Measurements from ENCODE around the gene TMEM167B.

Gene TMEM167B

GRCh38 chr1:109080441-109081082 is 10.0 kb upstream of the TMEM167B start:
- H3K36me3 ChIP-seq (ENCODE audit: control insufficient read depth in 1 of 2, insufficient read depth in 2 of 2, low read length in 2 of 2) = no peaks in the 10 kb centered on the region
- no peak overlapping the region for H3K4me3 ChIP-seq (ENCODE audit: low read depth in 1 of 2, low read length in 2 of 2)
- H3K27ac ChIP-seq (ENCODE audit: low read depth, low read length) = no peak overlapping the region
- H3K27me3 ChIP-seq (ENCODE audit: control insufficient read depth in 1 of 2, insufficient read depth in 2 of 2, low read length in 2 of 2) = no peaks in the 10 kb centered on the region
- H3K9me3 ChIP-seq (ENCODE audit: control insufficient read depth in 1 of 2, low read length in 2 of 2) = no peaks in the 10 kb centered on the region
- no peak overlapping the region for H3K9ac ChIP-seq (ENCODE audit: low read depth in 1 of 2, low read length in 2 of 2)
- H3K4me1 ChIP-seq (ENCODE audit: control insufficient read depth in 1 of 2, insufficient read depth in 2 of 2, low read length in 2 of 2) = peaks cover 8 to 16% of the 10 kb centered on the region in 2 donors

DNA sequence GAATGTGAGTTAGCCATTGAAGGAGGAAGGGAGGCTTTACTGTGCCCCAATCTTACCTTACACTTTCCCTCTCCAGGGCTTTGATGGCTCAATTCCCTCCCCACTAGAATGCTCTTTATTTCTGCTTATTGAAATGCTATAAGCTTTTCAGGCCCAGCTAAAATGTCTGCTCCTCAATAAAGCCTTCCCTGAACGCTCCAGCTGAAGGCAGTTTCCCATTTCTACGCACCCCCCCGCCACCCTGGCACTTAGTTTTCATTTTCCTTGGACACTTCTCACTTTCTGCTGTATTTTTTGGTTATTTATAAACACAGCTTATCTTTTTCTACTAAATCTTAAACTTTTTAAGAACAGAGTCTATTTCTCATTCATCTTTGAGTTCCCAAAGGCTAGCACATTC is 7.1 kb upstream of the TMEM167B start:
- no peak overlapping the region for H3K4me3 ChIP-seq (ENCODE audit: low read depth in 1 of 2, low read length in 2 of 2)
- H3K36me3 ChIP-seq (ENCODE audit: control insufficient read depth in 1 of 2, insufficient read depth in 2 of 2, low read length in 2 of 2) = no peaks in the 10 kb centered on the region

DNA sequence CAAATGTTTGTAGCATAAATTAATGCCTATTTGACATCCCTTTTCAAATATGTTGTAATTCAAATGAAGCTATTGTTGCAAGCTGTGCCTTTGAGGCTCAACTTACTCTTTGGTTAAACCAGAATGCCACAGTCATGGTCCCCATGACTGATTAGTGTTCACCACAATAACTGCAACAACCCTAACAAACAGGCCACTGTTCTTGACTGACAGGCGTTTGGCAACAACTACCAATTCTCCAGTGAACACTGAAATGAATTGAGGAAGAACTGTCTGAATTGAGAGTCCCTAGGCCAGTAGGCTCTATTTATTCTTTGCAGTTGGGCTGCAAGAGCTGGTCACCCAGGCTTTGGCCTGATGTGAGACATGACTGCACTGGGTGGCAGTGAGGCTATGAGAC is 6.6 kb upstream of the TMEM167B start:
- H3K4me3 ChIP-seq (ENCODE audit: low read depth in 1 of 2, low read length in 2 of 2) = no peak overlapping the region
- no peak overlapping the region for H3K9ac ChIP-seq (ENCODE audit: low read depth in 1 of 2, low read length in 2 of 2)
- H3K9me3 ChIP-seq (ENCODE audit: control insufficient read depth in 1 of 2, low read length in 2 of 2) = no peaks in the 10 kb centered on the region
- no peak overlapping the region for H3K27ac ChIP-seq (ENCODE audit: low read depth, low read length)
- no peaks in the 10 kb centered on the region for H3K36me3 ChIP-seq (ENCODE audit: control insufficient read depth in 1 of 2, insufficient read depth in 2 of 2, low read length in 2 of 2)
- H3K4me1 ChIP-seq (ENCODE audit: control insufficient read depth in 1 of 2, insufficient read depth in 2 of 2, low read length in 2 of 2) = peaks cover 8 to 11% of the 10 kb centered on the region in 2 donors
- no peaks in the 10 kb centered on the region for H3K27me3 ChIP-seq (ENCODE audit: control insufficient read depth in 1 of 2, insufficient read depth in 2 of 2, low read length in 2 of 2)

More for the DNA sequence above, 7.1 kb upstream of the TMEM167B start:
- Histone ChIP-seq H3K9ac (ENCODE audit: low read depth in 1 of 2, low read length in 2 of 2) (no peak overlapping the region), H3K9me3 (ENCODE audit: control insufficient read depth in 1 of 2, low read length in 2 of 2) (no peaks in the 10 kb centered on the region), H3K27ac (ENCODE audit: low read depth, low read length) (no peak overlapping the region), H3K27me3 (ENCODE audit: control insufficient read depth in 1 of 2, insufficient read depth in 2 of 2, low read length in 2 of 2) (no peaks in the 10 kb centered on the region), H3K4me1 (ENCODE audit: control insufficient read depth in 1 of 2, insufficient read depth in 2 of 2, low read length in 2 of 2) (peaks cover 8 to 11% of the 10 kb centered on the region in 2 donors)

DNA sequence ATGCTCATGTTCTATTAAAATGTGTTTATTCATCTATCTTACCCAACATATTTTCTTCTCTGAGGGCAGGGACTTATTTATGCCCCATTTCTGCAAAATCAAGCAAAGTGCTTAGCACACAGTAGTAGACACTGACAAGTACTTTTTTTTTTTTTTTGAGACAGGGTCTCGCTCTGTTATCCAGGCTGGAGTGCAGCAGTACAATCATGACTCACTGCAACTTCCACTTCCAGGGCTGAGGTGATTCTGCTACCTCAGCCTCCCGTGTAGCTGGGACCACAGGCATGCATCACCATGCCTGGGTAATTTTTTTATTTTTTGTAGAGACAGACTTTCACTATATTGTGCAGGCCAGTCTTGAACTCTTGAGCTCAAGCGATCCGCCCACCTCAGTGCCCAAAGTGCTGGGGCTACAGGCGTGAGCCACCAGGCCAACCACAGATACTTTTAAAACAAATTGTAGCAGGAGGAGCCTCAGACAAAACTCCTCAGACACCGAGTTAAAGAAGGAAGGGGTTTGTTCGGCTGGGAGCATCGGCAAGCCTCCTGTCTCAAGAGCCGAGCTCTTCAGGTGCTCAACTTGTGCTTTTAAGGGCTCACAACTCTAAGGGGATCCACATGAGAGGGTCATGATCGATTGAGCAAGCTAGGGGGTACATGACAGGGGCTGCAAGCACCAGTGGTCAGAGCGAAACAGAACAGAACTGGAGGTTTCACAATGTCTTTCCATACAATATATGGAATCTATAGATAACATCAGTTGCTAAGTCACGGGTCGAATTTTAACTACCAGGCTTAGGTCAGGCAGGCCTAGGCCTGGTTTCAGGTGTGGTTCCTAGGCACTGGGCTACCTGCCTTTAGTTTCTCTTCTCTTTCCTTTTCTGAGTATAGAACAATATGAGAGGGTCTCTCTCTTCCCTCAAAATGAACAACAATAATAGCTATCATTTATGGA is 5.7 kb upstream of the TMEM167B start:
- Histone ChIP-seq H3K36me3 (ENCODE audit: control insufficient read depth in 1 of 2, insufficient read depth in 2 of 2, low read length in 2 of 2) (no peaks in the 10 kb centered on the region), H3K9me3 (ENCODE audit: control insufficient read depth in 1 of 2, low read length in 2 of 2) (no peaks in the 10 kb centered on the region), H3K9ac (ENCODE audit: low read depth in 1 of 2, low read length in 2 of 2) (no peak overlapping the region), H3K4me3 (ENCODE audit: low read depth in 1 of 2, low read length in 2 of 2) (no peak overlapping the region), H3K27me3 (ENCODE audit: control insufficient read depth in 1 of 2, insufficient read depth in 2 of 2, low read length in 2 of 2) (no peaks in the 10 kb centered on the region), H3K27ac (ENCODE audit: low read depth, low read length) (no peak overlapping the region), H3K4me1 (ENCODE audit: control insufficient read depth in 1 of 2, insufficient read depth in 2 of 2, low read length in 2 of 2) (peaks cover 14% of the 10 kb centered on the region in 2 donors)

- Histone ChIP-seq H3K4me3 (ENCODE audit: low read depth in 1 of 2, low read length in 2 of 2) (peak overlapping the region; percentile 57 to 86), H3K27me3 (ENCODE audit: control insufficient read depth in 1 of 2, insufficient read depth in 2 of 2, low read length in 2 of 2) (no peaks in the 10 kb centered on the region), H3K9me3 (ENCODE audit: control insufficient read depth in 1 of 2, low read length in 2 of 2) (no peaks in the 10 kb centered on the region), H3K9ac (ENCODE audit: low read depth in 1 of 2, low read length in 2 of 2) (no peak overlapping the region), H3K27ac (ENCODE audit: low read depth, low read length) (no peak overlapping the region), H3K4me1 (ENCODE audit: control insufficient read depth in 1 of 2, insufficient read depth in 2 of 2, low read length in 2 of 2) (peaks cover 21 to 28% of the 10 kb centered on the region in 2 donors), H3K36me3 (ENCODE audit: control insufficient read depth in 1 of 2, insufficient read depth in 2 of 2, low read length in 2 of 2) (peaks cover 4 to 16% of the 10 kb centered on the region in 2 donors)
These were observed 1.1 kb upstream of the TMEM167B start for GRCh38 chr1:109089242-109090015.

GRCh38 chr1:109091078-109091838 is 694 bp downstream of the TMEM167B start:
- Histone ChIP-seq H3K27me3 (ENCODE audit: control insufficient read depth in 1 of 2, insufficient read depth in 2 of 2, low read length in 2 of 2) (no peaks in the 10 kb centered on the region), H3K4me1 (ENCODE audit: control insufficient read depth in 1 of 2, insufficient read depth in 2 of 2, low read length in 2 of 2) (peaks cover 23 to 27% of the 10 kb centered on the region in 2 donors), H3K9me3 (ENCODE audit: control insufficient read depth in 1 of 2, low read length in 2 of 2) (no peaks in the 10 kb centered on the region), H3K36me3 (ENCODE audit: control insufficient read depth in 1 of 2, insufficient read depth in 2 of 2, low read length in 2 of 2) (peaks cover 9 to 30% of the 10 kb centered on the region in 2 donors), H3K9ac (ENCODE audit: low read depth in 1 of 2, low read length in 2 of 2) (peak overlapping the region; percentile 74 to 94), H3K27ac (ENCODE audit: low read depth, low read length) (peak overlapping the region; percentile 94), H3K4me3 (ENCODE audit: low read depth in 1 of 2, low read length in 2 of 2) (peak overlapping the region; percentile 82 to 86)

GRCh38 chr1:109091839-109092193 is 1.3 kb downstream of the TMEM167B start:
- peak overlapping the region; percentile 82 to 86 for H3K4me3 ChIP-seq (ENCODE audit: low read depth in 1 of 2, low read length in 2 of 2)
- no peaks in the 10 kb centered on the region for H3K9me3 ChIP-seq (ENCODE audit: control insufficient read depth in 1 of 2, low read length in 2 of 2)
- H3K36me3 ChIP-seq (ENCODE audit: control insufficient read depth in 1 of 2, insufficient read depth in 2 of 2, low read length in 2 of 2) = peaks cover 9 to 30% of the 10 kb centered on the region in 2 donors
- H3K27ac ChIP-seq (ENCODE audit: low read depth, low read length) = peak overlapping the region; percentile 94
- H3K9ac ChIP-seq (ENCODE audit: low read depth in 1 of 2, low read length in 2 of 2) = peak overlapping the region; percentile 74 to 94
- peaks cover 24 to 27% of the 10 kb centered on the region in 2 donors for H3K4me1 ChIP-seq (ENCODE audit: control insufficient read depth in 1 of 2, insufficient read depth in 2 of 2, low read length in 2 of 2)
- no peaks in the 10 kb centered on the region for H3K27me3 ChIP-seq (ENCODE audit: control insufficient read depth in 1 of 2, insufficient read depth in 2 of 2, low read length in 2 of 2)

DNA sequence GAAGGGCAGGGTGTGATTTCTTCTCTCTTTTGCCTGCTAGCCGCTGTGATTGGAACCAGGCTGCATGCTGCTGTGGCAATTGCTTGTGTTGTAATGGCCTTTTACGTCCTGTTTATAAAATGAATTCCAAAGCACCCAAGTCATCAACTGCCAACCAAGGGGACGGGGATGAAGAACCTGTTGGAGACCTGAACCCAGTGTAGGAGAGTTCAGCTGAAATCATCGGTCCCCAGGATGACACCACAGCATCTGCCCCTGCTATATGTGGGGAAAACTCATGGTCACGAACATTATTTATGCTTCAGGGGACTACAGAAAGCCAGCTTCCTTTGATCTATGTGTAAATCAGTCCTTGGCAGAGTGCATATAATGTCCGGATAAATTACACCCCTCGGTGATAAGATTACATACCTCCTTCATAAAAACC is 3.8 kb downstream of the TMEM167B start:
- no peak overlapping the region for H3K9ac ChIP-seq (ENCODE audit: low read depth in 1 of 2, low read length in 2 of 2)
- peaks cover 9 to 30% of the 10 kb centered on the region in 2 donors for H3K36me3 ChIP-seq (ENCODE audit: control insufficient read depth in 1 of 2, insufficient read depth in 2 of 2, low read length in 2 of 2)
- H3K27ac ChIP-seq (ENCODE audit: low read depth, low read length) = no peak overlapping the region
- no peaks in the 10 kb centered on the region for H3K9me3 ChIP-seq (ENCODE audit: control insufficient read depth in 1 of 2, low read length in 2 of 2)
- H3K27me3 ChIP-seq (ENCODE audit: control insufficient read depth in 1 of 2, insufficient read depth in 2 of 2, low read length in 2 of 2) = no peaks in the 10 kb centered on the region
- H3K4me3 ChIP-seq (ENCODE audit: low read depth in 1 of 2, low read length in 2 of 2) = no peak overlapping the region
- peaks cover 23 to 25% of the 10 kb centered on the region in 2 donors for H3K4me1 ChIP-seq (ENCODE audit: control insufficient read depth in 1 of 2, insufficient read depth in 2 of 2, low read length in 2 of 2)

GRCh38 chr1:109094871-109095270 is 4.3 kb downstream of the TMEM167B start:
- H3K36me3 ChIP-seq (ENCODE audit: control insufficient read depth in 1 of 2, insufficient read depth in 2 of 2, low read length in 2 of 2) = peaks cover 9 to 30% of the 10 kb centered on the region in 2 donors
- no peaks in the 10 kb centered on the region for H3K9me3 ChIP-seq (ENCODE audit: control insufficient read depth in 1 of 2, low read length in 2 of 2)
- H3K4me1 ChIP-seq (ENCODE audit: control insufficient read depth in 1 of 2, insufficient read depth in 2 of 2, low read length in 2 of 2) = peaks cover 20 to 21% of the 10 kb centered on the region in 2 donors
- H3K4me3 ChIP-seq (ENCODE audit: low read depth in 1 of 2, low read length in 2 of 2) = no peak overlapping the region
- H3K27me3 ChIP-seq (ENCODE audit: control insufficient read depth in 1 of 2, insufficient read depth in 2 of 2, low read length in 2 of 2) = no peaks in the 10 kb centered on the region
- no peak overlapping the region for H3K9ac ChIP-seq (ENCODE audit: low read depth in 1 of 2, low read length in 2 of 2)
- H3K27ac ChIP-seq (ENCODE audit: low read depth, low read length) = no peak overlapping the region

Data from duodenal mucosa (tissue), 2 donors.